Heart left ventricle (tissue), 13 donors: ENCODE measurements around the gene GPATCH2L.

Experiments used
- CTCF ChIP-seq, 12 donors: fragments of 200-600 bp; sonication (generic) in 4 of 12; IDR thresholded peaks; one replicate each; pipeline versions ENCODE4 v1.5.0 to v1.8.0; 2018 to 2022; ENCODE audit warnings: antibody characterized with exemption in 12 of 12, mild to moderate bottlenecking in 5 of 12
- POLR2A ChIP-seq, 2 donors: fragments of 450-650 bp; IDR thresholded peaks; one replicate each; pipeline ENCODE4 v1.6.1; 2017; ENCODE audit warnings: antibody characterized with exemption in 2 of 2, mild to moderate bottlenecking in 2 of 2, moderate library complexity in 2 of 2
- donor health status: ischemic (EF 13 %, LVEDD 7.1; RV severe dilation, severe dysfunction).
- donor health status: DM: no; HTN: yes; CAD: no.
- donor health status: DM: no; HTN: no; CAD: no.
- donor health status: ischemic (EF 25% LVEDD 6.9; RV normal size, moderate dysfunction).
- donor health status: ischemic (EF 25% LVEDD 5.7; RV mildly dilated, moderate dysfunction).
- donor health status: ischemic (EF 35%, LVEDD 5.7; RV mildly dilated, moderate dysfunction).
- donor health status: nonischemic (EF 11% LVEDD 7.7; RV severe dilation, severe dysfunction).
- donor health status: DM: yes; HTN: yes; CAD: no.
- donor health status: PGD.
- donor health status: ischemic (EF 29% LVEDD 5.4; RV normal size, mild dysfunction).
- donor health status: nonischemic (EF 23%, LVEDD 6.1; RV moderate dilation, normal function).

- TF ChIP-seq CTCF (IDR thresholded peaks at IDR 0.05) (no peak), POLR2A (IDR thresholded peaks at IDR 0.05) (no peak)
Observed at GRCh38 chr14:76256545-76256944, 104.8 kb downstream of the GPATCH2L start.
